Smooth muscle cell of the coronary artery (primary cell): ENCODE results near the gene COL26A1. TPM values are rescaled to one million over a fixed set of nuclear protein-coding genes. Genes with fewer than 3 reads are reported as not detected.

ENCODE experiments used
- total RNA-seq: library from RNA; depleted of rRNA; stranded (reverse); fragments of >200 nt; gene quantifications from 2 replicates; pipeline ENCODE4 v1.2.3, GENCODE V29; 2014; ENCODE audit warnings: low replicate concordance

Gene COL26A1
- total RNA-seq, result 0.08 TPM in 1 of 2 replicates, not detected in the other

GRCh38 chr7:101362334-101363195 is at the start of gene COL26A1:
COL26A1 (plus strand) TSS chr7:101362875; CDS start chr7:101363033, 158 bp downstream.

GRCh38 chr7:101321491-101322401 is 40.9 kb upstream of the COL26A1 start, which contains the start of gene IFT22:
IFT22 (minus strand) TSS chr7:101321812; CDS start chr7:101321709, 103 bp downstream.

Other genes with a start within 250 kb of the COL26A1 start
- gene SERPINE1, start 235.8 kb upstream of the COL26A1 start, total RNA-seq, result 68.8 and 1,526 TPM in 2 replicates
- gene AP1S1, start 208.4 kb upstream of the COL26A1 start, total RNA-seq, result 161 and 180 TPM in 2 replicates
- not detected in 2 replicates for gene VGF, start 197.3 kb upstream of the COL26A1 start, total RNA-seq
- not detected in 2 replicates for gene NAT16, start 182.6 kb upstream of the COL26A1 start, total RNA-seq
- gene MOGAT3, start 161.8 kb upstream of the COL26A1 start, total RNA-seq, result not detected in 2 replicates
- gene PLOD3, start 145.3 kb upstream of the COL26A1 start, total RNA-seq, result 58.6 and 97.9 TPM in 2 replicates
- gene ZNHIT1, start 144.7 kb upstream of the COL26A1 start, total RNA-seq, result 31.2 and 115 TPM in 2 replicates
- 1.6 and 3.0 TPM in 2 replicates for gene CLDN15, start 125.1 kb upstream of the COL26A1 start, total RNA-seq
- 326 and 344 TPM in 2 replicates for gene FIS1, start 117.8 kb upstream of the COL26A1 start, total RNA-seq
- gene IFT22, start 41.1 kb upstream of the COL26A1 start, total RNA-seq, result 23.7 and 27.0 TPM in 2 replicates